ENCODE measurements around the gene MYOF.
"Not testable (repeated sequence)": the region's sequence is repeated elsewhere in the genome, so short reads cannot be mapped to it uniquely, and the experiment has no call there.

MYOF gene

DNA sequence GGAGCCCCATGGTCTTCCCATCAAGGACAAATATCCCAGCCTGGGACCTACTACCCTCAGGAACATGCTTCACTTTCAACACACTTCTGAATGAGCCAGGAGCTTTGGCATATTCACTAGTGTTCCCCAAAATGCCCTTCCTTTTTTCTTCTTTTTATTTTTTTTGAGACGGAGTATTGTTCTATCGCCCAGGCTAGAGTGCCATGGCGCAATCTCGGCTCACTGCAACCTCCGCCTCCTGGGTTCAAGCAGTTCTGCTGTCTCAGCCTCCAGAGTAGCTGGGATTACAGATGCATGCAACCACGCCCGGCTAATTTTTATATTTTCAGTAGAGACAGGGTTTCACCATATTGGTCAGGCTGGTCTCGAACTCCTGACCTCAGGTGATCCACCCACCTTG is 63.1 kb downstream of the MYOF start:
- not testable (repeated sequence) for DNase-seq

DNA sequence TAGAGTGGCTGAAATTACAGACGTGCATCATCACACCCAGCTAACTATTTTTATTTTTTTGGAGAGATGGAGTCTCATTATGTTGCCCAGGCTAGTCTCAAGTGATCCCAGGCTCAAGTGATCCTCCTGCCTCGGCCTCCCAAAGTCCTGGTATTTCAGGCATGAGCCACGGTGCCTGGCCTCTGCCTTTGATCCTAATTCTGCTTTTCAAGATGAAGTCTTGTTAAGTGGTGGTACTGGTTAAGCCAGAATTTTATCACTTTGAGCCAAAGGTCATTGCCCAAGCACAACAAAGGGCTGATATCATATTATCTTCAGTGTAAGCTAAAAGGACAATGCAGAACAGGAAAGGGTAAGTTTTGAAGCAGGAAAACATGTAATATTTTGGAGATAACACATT is 64.2 kb downstream of the MYOF start:
- DNase-seq: no peak

DNA sequence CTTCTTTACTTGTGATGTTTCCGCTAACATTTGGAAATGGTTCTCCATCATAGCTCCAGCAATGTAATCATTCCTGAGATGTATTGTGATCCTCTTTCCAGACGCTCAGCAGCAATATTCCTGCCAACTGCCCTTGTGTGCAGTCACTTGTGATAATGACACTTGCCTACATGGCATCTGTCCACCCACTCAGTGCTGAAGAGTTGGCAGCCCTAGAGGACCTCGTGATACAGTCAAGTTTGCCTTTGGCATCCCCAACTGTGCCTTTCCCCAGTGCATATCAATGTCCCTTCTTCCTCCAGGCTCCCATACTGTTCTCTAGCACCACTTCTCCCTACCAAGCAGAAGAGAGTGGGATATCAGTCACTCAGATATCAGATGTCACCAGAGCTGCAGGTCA is 64.9 kb downstream of the MYOF start:
- no peak for DNase-seq

DNA sequence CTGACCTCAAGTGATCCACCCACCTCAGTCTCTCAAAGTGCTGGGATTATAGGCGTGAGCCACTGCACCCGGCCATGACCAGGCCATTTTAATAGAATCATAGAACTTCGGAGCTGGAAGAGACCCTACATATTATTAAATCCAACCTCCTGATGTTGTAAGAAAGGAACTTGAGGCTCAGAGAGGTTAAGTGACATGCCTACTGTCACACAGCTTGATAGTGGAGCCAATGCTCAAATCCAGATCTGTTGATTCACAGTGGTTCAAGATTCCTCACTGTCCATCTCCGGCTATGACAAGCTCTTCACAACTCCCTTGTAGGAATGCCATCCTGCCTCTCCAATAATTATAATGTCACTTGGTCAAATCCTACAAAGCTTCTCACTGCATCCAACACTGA is 65.3 kb downstream of the MYOF start:
- DNase-seq: no peak

DNA sequence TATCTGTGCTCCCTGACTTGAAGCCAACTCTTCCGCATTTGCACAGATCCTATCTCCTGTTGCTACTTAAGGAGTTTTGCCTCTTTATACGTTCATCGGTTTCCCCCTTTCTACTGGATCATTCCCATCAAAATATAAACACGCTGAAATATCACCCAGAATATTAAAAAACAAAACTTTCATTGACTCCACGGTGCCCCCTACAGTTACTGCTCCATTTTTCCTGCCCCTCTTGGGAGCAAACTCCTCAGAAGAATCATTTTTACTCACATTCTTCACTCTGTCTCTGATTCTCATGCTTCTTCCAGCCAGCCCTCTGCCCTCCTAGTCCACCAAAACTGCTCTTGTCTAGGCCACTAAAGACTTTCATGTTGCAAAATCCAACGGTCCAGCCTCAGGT is 66.4 kb downstream of the MYOF start:
- DNase-seq: no peak

DNA sequence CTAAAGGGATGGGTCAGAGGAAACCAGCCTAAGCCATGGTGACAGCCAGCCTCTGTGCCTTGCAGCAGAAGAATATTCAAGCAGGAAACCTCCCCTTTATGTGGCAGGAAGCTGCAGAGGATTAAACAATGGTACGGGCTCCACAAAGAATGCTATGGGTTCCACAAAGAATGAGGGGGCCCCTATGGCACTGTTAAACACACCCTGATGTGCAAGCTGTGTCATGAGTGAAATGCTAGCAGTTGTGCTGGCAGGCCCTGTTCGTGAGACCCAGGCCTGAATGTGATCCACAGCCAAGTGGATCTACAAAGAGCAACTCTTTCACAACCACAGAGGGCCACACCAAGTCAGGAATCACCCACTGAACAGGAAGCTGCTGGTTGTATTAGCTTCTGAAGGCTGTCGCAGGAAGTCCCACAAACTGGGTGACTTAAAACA is 68.9 kb downstream of the MYOF start:
- DNase-seq: no peak

DNA sequence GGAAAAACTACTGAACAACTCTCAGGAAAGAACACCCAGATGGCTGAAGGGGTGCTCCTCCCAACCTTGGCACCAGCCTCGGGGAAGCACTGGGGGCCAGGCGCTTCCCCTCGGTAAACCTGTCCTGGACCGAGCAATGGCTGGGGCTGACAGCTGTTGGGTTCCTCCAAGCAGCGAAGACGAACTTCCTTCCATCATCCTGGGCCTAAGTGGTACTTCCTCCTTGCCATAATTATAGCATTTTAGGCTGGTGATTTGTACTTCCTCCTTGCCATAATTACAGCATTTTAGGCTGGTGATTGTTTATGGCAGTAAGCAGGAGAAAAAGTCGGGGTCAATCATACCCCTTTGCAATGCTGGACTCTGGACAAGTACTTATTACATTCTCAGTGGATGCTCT is 69.3 kb downstream of the MYOF start:
- DNase-seq: no peak

DNA sequence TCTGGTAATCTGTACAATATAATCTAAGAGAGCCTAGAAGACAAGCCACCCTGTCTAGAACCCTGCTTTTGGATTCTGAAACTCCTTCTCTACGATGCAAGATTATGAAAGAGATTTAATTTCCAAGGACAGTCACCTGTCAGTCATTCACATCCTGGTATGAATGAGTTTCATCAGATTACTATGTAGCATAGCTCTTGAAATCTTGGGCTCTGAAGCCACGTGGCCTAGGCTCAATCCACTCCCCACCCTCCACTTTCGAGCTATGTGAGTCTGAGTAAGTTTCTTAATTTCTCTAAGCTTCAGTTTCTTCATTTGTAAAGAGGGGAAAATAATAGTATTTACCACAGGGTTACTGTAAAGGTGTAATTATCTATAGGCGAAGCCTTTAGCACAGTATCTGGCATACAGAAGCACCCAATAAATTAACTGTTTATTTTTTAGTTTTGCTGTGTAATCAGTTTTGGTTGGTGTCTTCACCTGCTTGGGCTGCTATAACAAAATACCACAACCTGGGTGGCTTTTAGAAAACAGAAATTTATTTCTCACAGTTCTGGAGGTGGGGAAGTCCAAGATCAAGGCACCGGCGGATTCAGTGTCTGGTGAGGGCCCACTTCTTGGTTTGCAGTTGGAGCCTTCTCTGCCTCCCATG is 71.3 kb downstream of the MYOF start:
- no peak for DNase-seq

DNA sequence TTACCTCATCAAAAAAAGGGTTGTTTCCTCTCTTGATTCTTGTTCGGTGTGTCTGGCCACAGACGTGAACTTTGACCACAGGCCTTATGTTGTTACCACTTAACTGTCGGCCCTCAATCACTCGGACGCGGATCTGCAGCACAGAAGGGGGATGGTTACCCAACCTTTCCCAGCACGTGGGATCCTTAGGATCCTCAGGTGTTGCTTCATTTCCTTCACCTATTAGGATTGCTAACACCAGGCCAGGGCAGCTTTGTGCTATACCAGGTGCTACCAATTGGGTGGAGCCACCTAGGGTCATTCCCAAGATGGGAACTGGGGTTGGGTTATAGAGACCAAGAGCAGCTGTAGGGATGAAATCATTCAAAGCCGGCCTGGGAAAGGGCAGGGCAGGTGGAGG is 73.4 kb downstream of the MYOF start:
- DNase-seq: no peak

DNA sequence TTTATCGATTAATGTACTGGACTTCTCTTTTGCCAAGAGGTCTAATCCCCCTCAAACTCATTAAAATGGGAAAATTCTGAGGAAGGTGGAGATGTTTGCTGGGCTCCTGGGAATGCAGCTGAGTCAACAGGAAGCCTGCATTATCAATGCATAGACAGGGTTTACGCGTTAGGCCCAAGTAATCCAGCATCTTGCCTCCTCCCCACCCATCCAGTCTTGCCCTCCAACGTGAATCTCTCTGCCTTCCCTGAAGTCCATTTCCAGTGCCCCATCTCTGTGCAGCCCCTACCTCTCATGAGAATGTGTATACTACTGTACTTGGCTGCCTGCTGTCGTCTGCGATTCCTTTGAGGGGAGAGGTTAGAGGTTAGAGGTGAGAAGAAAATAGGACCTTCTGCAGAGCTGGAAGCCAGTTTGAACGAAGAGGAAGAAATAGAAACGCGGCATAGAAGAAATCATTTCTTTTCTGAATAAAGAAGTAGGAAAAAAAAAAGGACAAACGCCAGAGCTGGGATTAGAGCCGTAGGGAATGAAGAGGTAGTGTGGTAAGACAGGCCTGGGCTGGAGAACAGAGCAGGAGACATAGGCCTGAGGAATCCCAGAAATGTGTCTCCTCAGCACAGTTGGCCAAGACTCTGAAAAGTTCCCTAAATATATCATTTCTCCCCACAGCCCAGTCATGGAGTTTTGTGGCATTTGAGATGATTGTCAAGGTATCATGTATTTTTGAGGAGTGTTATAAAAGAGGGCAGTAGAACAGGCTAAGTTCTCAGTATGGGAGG is 75.6 kb downstream of the MYOF start:
- DNase-seq: no peak

DNA sequence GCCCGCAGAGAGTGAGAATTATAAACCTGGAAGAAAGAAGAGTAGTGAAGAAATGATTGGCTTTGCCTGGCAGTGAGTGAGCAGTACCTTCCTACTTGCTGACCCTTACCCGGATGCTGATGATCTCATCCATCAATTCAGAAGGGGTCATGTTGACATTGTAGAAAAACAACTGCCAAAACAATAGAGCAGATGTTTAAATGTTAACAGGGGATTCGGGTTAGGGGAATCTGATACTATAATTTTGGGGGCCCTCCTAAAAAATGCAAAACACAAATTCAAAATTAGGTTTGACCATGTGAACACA is 78.1 kb downstream of the MYOF start:
- DNase-seq: no peak

DNA sequence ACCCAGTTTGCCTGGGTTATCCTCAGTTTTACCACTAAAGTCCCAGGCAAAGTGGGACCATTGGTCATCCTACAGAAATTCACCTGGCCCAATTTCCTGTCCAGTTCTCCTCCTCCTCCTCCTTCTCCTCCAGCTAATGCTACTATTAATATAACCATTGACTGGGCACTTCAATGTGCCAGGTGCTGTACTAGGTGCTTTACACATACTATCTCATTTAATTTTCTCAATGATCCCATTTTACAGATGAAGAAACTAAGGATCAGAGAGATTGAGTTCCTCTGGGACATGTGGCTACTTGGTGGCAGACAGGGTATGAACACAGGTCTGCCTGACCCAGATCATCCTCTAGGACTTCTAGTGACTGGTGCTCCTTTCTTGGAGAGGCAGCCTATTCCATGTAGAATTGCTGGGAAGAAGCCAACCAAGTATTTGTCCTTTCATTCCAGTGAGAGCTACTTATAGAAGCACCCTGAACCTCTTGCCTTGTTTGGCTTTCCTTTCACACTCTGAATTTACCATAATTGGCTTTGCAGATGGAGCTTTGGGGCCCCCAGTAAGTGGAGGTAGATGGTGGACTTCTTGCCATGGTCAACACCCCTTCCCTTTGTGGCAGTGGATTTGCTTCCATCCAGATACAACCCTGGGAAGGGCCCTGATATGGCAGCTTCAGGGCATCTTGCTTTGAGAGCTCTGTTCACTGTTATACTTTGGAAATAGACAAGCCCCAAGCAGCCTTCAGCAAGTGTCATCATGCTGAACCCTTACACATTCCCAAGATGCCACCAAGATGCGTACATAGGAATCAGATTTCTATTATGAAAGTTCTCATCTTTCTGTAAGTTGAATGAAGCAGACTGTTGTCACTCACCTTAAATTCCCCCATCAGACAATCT is 78.7 kb downstream of the MYOF start:
- DNase-seq: no peak

DNA sequence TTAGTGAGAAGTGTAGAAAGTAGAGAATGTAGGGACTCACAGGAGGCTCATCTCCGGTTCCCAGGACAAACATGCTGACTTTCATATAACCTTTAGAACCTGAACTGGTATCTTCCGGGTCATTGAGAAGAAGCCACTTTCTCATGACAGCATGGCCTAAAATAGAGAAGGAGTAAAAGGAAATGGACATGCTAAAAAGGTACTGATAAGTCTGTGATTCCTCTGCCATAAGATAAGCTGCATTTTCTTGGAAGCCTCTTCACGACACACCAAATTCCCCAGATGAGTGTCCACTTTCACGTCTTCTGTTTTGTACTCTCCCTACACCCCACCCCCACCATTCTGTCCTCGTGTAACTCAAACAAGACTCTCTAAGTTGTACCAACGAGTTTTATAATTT is 79.9 kb downstream of the MYOF start:
- DNase-seq: no peak

DNA sequence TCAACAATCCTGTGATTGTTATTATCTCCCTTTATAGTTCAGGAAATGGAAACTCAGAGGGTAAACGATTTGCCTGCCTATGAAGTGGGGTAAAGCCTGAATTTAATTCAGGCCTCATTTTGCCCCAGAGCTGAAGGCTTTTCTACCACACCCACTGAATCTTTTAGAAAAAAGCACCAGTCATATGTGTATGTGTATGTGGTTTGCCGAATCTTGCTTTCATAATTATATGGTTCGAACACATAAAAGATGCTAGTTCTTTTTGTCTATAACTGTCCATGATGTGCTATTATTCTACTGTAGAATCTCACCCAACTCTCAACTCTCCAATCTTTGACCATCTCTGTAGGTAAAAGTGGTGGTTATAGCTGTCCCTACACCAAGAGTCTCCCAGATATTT is 83.6 kb downstream of the MYOF start:
- DNase-seq: no peak

DNA sequence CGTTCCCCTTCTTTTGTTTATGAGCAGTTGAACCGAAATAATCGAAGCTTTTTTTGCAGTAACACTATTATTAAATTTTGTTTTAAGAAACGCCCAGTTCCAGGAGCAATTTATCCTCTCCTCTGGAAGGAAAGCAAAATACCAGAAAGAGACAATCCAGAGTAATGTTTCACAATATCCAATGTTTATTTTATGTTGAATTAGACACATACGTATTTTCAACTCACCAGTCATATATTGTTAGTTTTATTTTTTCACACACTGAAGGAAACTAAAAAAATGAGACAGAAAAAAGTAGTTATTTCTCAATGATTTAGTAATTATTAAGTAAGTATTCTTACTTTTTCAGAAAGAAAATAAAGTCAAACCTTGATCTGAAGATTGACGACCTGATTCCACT is 85.1 kb downstream of the MYOF start:
- DNase-seq: no peak

DNA sequence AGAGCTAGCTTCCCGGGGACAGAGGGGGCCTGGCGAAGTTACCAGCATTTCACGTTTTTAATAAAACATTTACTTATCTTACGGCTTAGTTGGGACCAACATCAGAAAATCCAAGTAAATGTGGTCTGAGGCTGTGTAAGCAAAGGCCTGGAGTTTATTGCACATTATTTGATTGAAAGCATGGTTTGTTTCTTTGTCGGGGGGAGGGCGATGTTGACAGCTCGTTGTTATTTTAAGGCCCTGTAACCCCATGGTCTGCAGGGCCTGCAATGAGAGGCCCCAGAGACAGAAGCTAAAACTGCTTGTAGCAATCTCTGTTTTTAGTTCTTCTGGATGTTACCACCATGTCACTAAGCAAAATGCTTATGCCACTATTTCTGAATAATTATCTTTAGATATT is 88.9 kb downstream of the MYOF start:
- no peak for DNase-seq

DNA sequence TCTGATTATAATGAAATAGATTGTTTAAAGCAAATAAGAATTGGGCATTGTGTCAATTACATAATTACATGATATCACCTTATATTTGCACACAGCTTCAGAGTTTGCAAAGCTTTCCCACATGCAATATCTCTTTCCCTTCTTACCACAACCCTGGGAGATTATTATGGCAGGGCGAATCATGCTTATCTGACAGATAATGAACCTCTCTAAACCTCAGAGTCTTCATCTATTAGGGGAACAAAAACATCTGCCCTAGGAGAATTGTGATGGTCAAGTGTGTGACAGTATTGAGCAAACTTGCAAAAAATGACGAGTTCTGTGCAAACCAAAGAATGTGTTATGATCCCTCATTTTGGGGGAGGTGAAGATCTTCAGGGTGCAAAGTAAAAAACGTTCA is 90.0 kb downstream of the MYOF start:
- no peak for DNase-seq

DNA sequence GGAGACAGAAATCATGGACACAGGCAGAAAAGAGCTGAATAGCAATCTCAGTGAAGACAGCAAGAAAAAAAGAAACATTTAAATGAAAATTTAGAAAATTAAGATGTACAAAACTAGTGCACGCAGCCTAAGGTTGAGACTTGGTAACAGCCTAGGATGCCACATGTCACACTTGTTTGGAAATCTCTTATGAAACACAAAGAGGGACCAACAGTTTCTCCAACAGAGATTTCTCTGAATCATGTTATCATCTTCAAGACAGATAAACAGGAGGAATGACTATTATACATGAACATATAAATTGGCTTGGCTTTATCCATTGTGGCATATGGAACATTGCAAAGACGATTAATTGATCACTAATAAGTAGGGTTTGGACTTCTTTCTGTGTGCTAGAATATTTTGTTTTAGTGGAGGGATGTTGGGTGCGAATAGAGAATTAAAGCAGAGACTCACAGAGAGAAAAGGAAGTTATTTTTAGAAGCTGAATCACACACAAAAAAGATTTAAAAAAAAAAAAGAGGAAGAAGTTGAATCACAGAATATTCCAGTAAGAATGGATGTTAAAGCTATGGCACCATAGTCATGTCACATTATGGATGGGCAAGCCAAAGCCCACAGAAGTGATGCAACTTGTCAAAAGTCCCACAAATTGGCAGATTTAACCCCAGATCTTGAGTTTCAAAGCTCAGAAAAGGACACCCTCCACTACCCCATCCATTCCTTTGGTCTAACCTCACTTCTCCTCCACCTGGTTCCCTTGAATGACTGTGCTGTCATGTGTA is 91.6 kb downstream of the MYOF start:
- DNase-seq: no peak

DNA sequence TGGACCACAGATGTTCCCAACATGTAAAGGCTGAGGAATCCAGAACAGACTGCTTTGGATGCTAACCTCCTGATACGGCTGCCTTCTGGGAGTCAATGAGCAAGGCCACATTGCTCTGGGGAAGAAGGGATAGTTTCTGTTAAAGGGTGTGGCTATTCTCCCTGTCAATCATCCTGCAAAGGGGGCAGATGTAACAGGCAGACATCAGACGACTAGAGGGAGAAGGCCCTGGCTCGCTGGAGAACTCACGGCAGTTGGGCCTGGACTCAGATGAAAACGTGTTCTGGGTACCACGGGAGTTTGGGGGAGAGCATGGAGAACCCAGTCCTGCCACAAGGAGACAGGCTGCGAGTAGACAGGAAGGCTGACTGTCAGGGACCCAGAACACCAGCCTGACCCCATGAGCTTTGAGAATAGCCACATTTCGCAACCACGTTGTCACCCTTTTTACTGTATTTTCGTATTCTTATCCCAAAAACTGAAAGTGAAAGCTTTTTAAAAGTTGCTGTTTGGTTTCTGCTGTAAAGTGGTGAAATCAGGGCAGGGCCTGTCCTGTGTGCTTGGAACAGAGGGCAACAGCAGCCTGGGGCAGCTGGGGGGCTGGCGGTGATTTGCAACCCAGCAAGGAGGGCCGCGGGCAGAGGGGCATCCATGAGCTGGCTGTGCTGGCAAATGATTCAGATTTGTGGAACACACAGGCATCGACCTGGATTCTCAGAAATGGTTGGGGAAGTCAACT is 95.3 kb downstream of the MYOF start:
- DNase-seq: no peak

DNA sequence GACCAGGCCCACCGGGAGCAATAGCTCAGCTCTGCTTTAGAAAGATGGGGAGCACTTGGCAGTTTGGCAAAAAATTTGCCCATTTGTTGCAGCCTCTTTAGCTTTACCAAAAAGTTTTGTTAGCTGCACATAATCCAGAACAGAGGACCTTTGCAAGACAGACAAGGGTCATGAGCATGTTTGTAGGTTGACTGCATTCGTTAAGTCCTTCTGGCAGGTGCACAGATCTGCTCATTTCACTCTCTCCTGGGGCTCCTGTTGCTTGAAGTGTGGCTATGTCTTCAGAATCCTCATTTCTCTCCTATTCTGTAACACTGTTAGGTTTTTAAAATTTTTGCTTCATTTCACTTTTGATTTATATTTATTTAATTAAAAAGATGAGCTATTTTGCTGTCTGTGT is 96.8 kb downstream of the MYOF start:
- no peak for DNase-seq

DNA sequence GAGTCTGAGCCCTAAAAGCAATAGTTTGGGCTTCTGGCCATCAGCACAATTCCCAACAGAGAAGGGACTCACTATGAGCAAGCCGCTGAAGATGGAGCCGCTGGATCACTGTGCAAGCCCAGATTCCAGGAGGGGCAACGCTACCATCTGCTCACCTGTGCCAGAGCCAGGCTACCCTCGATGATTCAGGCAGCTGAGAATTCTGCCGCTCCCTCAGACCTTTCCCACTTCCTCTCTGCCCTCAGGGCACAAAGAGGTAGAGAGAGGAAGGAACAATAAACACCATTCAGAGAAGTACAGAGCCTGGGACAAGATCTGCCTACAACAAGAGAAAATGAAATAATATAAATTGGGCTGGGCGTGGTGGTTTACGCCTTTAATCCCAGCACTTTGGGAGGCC is 98.1 kb downstream of the MYOF start:
- DNase-seq: peak; percentile 26

DNA sequence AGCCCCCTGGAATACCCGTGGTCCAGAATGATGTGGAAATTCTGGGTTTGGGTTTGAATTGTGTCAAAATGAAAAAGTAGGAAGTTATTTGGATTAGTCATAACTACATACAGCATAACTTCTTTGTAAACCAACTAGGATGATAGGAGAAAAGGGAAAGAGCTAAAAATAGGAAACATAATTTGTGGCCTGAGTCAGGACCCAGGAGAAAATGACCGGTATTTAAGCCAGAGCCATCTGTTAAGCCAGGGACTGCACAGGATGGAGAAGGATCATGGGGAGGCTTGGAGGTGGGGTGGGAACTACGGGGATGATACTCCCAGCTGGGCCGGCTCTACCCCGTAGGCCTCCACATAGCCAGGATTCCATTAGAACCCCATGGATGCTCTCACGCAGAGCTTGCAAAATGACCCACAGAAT is 98.6 kb downstream of the MYOF start:
- DNase-seq: no peak

Data from DMS153 (cell line).